HG03342 (cell line): ENCODE measurements around the gene CCDC146.
"Not testable (repeated sequence)": the region's sequence is repeated elsewhere in the genome, so short reads cannot be mapped to it uniquely, and the experiment has no call there.

Experiments
- ATAC-seq: cut with Tn5 transposase; IDR thresholded peaks from one replicate; pipeline ENCODE4 v1.9.1; 2021; ENCODE audit warnings: mild to moderate bottlenecking, moderate library complexity; ENCODE audit not compliant: unreplicated experiment

The CCDC146 gene

GRCh38 chr7:77326131-77326530 lies 203.7 kb downstream of the CCDC146 start:
- no peak for ATAC-seq

- ATAC-seq, result no peak
Observed at GRCh38 chr7:77327067-77327931, 204.9 kb downstream of the CCDC146 start.

- ATAC-seq, result no peak
Observed at GRCh38 chr7:77327932-77328628, 205.7 kb downstream of the CCDC146 start.

GRCh38 chr7:77328669-77329068 lies 206.3 kb downstream of the CCDC146 start:
- ATAC-seq, result no peak

- ATAC-seq, result peak; percentile 14
Observed at GRCh38 chr7:77329466-77330168, 207.2 kb downstream of the CCDC146 start.

DNA sequence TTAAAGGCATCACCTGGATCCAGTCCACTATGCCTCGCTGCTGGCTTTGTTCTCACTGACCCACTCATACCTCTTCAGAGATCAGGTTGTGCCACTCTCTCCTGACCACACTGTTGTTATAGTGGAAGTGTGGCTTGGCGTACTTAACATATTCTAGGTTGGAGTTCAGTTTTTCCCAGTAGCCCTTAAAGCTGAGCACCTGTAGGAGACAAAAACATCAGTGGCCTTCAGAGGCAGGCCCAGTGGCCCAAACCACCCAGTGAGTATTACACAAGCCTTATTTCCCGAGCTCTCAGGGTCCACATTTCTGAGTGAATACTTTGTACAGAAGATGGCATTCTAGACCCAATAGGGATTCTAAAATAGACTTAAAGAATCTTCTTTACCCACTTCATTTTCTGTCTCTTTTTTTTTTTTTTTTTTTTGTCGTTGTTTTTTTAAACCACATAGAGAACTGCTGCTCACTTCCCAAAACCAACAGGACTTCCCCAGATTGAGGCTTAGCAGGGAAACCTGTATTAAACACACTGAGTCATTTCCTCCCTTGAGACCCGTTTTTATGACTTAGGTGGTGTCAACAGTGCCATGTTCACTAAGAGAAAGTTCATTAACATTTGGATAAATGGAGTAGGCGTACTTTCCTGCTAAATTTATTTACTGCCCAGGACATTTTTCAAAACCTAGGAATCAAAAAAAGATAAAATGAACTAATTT lies 207.9 kb downstream of the CCDC146 start:
- peak; percentile 62 for ATAC-seq

DNA sequence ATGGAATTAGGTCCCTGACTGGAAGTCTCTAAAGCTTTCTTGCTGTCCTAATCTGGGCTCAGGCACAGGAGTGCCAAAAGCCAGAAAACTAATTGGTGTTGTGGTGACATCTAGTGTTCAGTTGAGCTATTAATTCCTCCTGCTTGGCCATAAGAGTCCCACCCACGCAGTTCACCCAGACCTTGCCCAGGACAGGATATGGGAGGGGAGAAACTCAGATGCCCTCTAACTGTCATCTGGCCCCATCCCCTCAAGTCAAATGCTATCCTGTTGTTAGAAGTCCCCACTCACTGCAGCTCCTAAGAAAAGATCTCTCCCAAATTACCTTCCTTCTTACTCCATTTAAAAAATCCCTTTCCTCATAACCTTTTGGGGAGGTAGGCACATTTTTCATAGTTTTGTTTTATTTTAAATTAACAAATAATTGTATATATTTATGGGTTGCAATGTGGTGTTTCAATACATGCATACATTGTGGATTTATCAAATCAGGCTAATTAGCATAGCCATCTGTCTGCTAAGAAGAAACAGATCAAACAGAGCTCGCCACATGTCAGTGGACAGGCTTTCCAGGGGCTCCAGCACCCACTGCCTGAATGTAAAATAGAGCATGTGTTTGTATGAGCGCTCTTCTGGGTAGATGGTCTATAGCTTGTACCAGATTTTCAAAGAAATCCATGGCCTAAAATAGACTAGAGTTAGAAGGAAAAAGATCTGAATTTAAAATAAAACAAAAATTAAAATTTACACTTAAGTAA lies 209.7 kb downstream of the CCDC146 start:
- peak; percentile 67 for ATAC-seq

DNA sequence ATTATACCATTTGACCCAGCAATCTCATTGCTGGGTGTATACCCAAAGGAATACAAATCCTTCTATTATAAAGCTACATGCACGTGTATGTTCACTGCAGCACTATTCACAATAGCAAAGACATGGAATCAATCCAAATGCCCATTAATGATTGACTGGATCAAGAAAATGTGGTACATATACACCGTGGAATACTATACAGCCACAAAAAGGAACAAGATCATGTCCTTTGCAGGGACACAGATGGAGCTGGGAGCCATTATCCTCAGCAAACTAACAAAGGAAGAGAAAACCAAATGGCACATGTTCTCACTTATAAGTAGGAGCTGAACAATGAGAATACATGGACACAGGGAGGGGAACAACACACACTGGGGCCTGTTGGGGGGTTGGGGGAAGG lies 211.6 kb downstream of the CCDC146 start:
- ATAC-seq, result not testable (repeated sequence)

- no peak for ATAC-seq
Observed at GRCh38 chr7:77335581-77335980, 213.2 kb downstream of the CCDC146 start.

GRCh38 chr7:77337456-77337990 lies 215.1 kb downstream of the CCDC146 start:
- ATAC-seq, result no peak

DNA sequence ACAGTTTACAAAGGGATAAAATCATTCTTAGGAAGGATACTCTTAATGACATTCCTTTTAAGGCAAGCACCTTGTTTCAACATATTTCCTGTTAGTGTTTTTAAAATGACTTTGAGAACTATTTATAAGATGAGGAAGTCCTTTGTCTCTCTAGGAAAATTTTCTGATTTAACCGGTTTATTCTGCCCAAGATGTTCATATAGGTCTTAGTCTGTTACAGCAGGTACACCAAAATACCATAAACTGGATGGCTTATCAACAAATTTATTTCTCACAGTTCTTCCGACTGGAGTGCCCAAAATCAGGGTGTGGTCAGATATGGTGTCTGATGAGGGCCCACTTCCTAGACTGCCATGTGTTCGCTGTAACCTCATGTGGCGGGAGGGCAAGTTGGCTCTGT lies 215.8 kb downstream of the CCDC146 start:
- no peak for ATAC-seq

DNA sequence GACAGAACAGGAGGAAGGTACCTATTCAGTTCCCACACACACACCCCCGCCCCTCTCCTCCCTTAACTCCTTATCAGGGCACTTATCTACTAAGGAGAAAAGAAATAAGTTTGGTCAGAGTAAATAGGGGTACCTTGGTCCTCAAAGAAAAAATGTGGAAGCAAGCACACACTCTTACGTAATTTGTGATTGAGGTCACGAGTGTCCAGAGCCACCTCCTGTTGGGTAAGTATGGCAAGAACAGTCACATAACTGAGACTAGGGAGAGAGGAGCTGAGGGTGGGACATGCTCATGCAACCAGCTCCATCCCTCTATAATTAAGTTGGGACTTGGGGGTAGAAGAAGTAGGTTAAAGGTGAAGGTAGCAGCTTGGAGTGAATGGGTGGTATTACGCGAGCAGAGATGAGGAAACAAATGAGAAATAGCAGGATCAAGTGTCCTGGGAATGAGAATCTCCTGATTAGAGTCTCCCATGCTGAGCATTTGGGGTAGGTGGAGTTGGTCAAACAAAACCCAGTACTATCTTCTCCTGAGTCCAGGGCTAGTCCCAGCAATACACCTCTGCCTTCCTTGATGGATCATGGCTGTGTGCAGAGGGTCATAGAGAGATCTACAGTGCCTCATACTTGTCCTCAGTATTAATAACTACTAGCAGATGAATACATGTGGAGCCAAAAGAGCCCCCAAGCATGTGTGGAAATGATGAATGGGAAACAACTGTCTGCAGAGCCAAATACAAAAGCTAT lies 216.6 kb downstream of the CCDC146 start:
- ATAC-seq, result no peak

DNA sequence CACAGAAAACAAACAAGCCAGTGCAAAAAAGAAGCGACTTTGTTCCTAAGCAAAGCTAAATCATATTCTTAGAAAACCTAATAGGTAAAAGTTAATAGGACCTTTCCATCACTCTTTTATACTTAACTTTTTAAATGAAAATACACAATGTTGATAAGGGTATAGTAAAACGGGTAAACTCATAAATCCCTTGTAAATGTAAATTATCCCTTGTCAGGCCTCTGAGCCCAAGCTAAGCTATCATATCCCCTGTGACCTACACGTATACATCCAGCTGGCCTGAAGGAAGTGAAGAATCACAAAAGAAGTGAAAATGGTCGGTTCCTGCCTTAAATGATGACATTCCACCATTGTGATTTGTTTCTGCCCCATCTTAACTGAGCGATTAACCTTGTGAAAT lies 217.3 kb downstream of the CCDC146 start:
- no peak for ATAC-seq
